Head of caudate nucleus (tissue), 42 donors: ENCODE data around the gene WEE1.

Source experiments
- DNase-seq, 42 donors: peaks; one replicate each; pipeline versions ENCODE4 v3.0.0 to v3.0.0-alpha.2; 2020 to 2021; ENCODE audit warnings: mixed read lengths in 7 of 42
- intact Hi-C: fragments of 100-400 bp; cut with DNase I; formaldehyde crosslinking; loops from one replicate; pipeline ENCODE4 v1.15.0; 2022

WEE1 gene

DNA sequence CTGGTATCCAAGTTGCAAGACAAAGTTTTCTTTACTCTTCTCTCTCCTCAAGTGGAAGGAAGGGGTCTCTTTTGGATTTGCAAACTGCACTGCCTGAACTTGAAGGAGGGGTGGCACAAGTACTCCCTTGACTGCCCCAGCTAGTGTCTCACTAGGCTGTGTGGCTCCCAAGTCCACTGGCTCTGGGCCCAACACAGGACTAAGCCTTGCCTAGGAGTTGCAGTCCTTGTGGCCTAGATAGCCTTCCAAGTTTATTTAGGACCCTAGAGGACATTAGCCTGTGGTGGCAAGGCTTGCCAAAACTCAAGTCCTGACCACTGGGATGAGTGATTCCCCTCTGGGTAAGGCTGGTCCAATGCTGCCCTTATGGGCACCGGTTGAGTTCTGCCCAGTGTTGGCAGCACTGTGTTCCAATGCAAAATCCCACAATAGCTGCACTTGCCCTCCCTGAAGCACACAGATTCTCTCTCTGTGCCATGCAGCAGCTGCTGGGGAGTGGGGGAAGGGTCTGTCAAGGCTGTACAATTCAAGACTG is 10.2 kb upstream of the WEE1 start:
- intact Hi-C loops: no loop called here
- no peak for DNase-seq

GRCh38 chr11:9565822-9566560 is 7.5 kb upstream of the WEE1 start:
- peak in 1 of 42 donors; percentile 35 for DNase-seq
- intact Hi-C loops: no loop called here

DNA sequence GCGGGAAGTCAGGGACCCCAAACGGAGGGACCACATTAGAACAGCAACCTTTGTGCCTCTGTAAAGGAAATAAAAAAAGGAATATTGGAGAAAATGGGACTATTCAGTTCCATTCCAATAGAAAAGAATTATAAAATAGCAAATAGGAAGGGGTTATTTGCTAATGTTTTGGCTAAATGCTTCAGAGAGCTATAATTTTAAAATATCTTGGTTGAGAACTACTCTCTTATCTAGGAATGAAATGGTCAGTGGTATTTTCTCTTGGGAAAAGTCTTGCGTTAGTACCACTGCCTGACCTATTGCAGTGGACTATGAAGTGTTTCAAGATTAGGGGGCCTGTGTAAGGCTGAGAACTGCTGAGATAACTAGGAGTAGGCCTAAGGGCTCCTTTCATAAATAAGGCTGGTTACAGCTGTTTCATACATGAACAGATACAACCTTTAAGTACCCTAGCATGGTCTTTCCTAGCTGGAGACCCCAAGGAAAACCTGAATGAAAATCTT is 6.9 kb upstream of the WEE1 start:
- DNase-seq: no peak
- intact Hi-C loops: no loop called here

DNA sequence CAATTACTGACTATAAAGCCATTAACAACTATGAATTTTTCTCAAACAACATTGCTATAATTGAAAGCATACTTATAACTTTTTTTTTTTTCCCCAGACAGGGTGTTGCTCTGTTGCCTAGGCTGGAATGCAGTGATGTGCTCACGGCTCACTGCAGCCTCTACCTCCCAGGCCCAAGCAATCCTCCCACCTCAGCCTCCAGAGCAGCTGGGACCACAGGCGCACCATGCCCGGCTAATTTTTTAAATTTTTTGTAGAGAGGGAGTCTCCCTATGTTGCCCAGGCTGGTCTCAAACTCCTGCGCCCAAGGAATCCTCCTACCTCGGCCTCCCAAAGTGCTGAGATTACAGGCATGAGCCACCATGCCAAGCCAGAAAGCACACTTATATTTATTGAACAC is 6.1 kb upstream of the WEE1 start:
- intact Hi-C loops: no loop called here
- peak in 1 of 42 donors; percentile 6 for DNase-seq

- DNase-seq: no peak
- intact Hi-C loops: no loop called here
These were observed 5.2 kb upstream of the WEE1 start for GRCh38 chr11:9568161-9568853.

DNA sequence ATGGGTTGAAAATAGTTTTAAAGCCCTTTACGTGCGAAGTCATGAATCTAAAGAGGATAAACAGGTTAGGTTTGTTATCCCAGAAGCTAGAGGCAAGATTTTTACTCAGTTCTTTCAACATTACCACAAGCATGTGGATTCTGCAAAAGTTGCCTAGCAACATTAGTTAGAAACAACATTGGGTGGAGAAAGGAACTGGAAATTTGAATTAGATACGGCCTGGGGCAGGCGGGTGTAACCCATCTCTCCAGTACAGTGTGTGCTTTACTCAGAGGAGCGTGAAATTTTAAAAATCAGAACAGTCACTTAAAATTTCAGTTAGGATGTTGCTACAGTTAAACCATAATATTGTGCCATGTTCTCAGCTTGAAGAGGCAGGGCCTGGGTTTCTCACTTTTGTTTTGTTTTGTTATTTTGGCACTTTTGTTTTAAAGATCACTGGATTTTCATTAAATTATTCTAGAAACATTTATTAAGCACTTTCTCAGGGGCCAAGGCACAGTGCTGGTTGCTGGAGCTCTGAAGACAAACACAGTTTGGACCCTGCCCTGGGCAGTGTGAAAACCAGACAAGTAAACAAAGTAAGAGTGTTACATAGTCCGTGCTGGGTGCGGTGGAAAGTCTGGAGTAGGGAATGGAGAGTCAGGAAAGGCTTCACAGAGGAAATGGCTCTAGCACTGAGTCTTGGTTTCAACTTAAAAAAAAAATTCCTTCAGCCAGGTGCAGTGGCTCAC is 4.4 kb upstream of the WEE1 start:
- DNase-seq: peak in 4 of 42 donors; percentile 4 to 34 (median 13)
- intact Hi-C loops: no loop called here

GRCh38 chr11:9569588-9570164 is 3.8 kb upstream of the WEE1 start:
- intact Hi-C loops: loop anchor here (5.0 kb wide), 1 partner anchor 43 kb away; no protein-coding TSS in a partner anchor
- DNase-seq: peak in 1 of 42 donors; percentile 21

DNA sequence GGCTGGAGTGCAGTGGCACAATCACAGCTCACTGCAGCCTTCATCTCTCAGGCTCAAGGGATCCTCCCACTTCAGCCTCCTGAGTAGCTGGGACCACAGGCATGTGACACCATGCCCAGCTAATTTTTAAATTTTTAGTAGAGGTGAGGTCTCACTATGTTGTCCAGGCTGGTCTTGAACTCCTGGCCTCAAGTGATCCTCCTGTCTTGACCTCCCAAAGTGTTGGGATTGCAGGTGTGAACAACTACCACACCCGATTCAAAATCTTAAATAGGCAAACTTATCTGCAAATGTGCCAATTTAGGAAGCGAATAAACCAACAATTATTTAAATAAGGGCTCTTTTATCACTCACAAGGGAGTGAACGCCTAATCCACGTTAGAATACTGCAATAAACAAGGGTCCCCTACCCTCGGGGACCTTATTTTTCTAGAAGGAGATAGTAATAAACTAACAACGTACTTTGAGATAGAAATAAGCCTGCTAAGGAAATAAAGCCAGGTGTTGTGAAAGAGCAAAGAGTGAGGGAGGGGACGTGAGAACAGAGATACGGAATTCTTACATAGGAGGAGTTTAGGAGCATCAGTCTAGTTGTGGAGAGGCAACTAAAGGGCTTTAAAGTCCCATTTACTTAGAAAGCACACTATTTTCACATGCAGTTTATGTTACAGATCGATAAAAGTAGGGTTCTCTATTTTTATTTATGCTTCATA is 3.0 kb upstream of the WEE1 start:
- intact Hi-C loops: loop anchor here (5.0 kb wide), 1 partner anchor 42 kb away; no protein-coding TSS in a partner anchor
- DNase-seq: peak in 1 of 42 donors; percentile 6

DNA sequence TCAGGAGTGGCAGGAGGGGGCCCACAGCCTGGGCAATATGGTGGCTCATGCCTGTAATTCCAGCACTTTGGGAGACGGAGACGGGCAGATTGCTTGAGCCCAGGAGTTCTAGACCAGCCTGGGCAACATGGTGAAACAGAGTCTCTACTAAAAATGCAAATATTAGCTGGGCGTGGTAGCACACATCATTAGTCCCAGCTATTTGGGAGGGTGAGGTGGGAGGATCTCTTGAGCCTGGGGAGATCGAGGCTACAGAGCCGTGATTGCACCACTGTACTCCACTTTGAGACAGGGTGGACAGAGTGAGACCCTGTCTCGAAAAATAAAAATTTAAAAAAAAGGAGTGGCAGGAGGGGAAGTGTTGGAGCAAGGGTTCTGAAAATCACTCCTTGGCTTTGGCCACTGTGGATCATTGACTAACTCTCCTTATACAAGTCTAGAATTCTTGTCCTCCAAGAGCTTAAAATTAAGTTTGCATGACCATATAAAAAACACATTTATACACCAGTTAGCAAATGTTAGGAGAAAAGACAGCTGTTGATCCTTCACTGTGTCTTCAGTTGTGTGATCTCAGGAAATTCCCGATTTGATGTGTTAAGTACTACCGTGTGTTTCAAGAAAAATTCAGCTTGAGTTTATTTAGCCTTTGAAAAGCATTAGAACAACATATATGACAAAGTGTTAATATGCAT is 2.3 kb upstream of the WEE1 start:
- intact Hi-C loops: loop anchor here (5.0 kb wide), 1 partner anchor 41 kb away; no protein-coding TSS in a partner anchor
- peak in 1 of 42 donors; percentile 13 for DNase-seq

DNA sequence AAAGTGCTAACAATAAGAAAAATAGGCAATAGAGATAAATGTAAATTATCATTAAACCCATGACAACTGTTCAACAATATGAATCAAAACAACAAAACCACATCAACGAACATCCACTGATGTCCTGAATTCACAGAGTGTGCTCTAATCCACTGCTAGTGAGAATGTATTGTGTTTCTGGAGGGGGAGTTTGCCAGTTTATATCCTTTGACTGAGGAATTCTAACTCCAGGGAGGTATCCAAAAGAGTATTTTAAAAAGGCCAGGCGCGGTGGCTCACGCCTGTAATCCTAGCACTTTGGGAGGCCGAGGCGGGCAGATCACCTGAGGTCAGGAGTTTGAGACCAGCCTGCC is 1.7 kb upstream of the WEE1 start:
- intact Hi-C loops: loop anchor here (5.0 kb wide), 1 partner anchor 41 kb away; no protein-coding TSS in a partner anchor
- peak in 1 of 42 donors; percentile 1 for DNase-seq

GRCh38 chr11:9573775-9574621 is 528 bp downstream of the WEE1 start:
- intact Hi-C loops: loop anchor here (5.0 kb wide), 1 partner anchor 38 kb away; no protein-coding TSS in a partner anchor
- peak in 8 of 42 donors; percentile 9 to 37 (median 18) for DNase-seq

DNA sequence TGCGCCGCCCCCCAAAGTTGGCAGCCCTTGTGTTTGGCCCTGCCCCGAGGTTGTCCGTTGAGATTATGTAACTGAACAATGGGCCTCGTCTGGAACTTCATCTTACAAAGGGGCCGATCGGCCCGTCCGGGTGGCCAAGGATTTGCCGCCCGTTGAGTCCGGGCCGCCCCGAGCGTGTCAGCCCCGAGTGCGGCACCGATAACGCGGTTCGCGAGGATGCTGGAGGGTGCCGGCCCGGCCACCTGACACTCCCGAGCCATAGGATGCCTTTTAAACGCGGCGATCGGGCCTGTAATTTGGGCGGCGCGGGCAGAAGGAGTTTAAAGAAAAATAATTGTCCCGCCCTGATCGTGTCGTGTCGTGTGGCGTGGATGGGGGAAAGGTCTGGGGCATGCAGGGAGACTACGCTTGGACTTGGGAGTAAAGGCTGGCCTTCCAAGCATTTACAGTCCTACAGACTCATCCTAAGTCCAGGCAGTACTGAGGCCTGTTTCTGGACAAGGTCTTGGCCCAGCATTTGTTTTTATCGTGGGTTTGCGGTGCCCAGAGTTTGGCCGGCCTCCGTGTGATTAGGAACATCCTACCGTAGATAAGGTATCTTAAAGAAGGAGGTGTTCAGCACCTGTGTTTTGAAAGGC is 1.3 kb downstream of the WEE1 start:
- DNase-seq: peak in 7 of 42 donors; percentile 5 to 33 (median 20)
- intact Hi-C loops: loop anchor here (5.0 kb wide), 1 partner anchor 38 kb away; no protein-coding TSS in a partner anchor

DNA sequence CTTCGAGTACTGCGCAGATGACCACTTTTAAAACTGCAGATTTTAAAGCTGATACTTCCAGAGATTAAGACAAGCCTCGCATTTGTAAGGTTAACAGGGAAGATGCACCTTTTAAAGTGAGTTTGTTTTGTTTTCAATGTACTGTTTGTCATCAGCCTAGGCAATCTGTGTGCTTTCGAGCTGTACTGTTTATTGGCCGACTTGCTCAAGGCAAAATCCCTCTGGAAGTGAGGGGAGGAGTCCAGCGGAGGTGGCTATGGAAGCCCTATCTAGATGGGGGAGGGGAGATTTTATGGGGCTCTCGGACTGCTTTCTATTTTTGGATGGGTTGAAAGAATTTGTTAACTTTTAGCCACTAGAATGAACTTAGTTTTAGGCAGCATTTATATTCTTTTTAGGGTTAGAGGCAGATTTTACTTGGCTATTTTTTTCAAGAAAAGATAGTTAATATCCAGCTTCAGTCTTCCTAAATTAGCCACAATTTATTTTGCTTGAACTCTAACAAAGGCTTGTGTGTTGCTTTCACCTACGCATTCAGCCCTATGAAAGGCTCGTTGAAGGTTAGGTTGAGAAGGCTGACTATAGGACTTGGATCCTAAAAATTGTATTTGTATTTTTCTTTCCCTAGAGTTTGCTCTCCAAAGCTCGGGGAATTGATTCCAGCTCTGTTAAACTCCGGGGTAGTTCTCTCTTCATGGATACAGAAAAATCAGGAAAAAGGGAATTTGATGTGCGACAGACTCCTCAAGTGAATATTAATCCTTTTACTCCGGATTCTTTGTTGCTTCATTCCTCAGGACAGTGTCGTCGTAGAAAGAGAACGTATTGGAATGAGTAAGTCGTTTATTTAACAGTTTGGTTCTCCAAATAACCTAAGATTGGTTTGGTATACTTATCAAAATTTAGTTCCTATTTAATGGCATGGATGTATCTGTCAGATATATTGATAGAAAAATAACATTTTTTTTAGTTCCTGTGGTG is 2.1 kb downstream of the WEE1 start:
- intact Hi-C loops: no loop called here

DNA sequence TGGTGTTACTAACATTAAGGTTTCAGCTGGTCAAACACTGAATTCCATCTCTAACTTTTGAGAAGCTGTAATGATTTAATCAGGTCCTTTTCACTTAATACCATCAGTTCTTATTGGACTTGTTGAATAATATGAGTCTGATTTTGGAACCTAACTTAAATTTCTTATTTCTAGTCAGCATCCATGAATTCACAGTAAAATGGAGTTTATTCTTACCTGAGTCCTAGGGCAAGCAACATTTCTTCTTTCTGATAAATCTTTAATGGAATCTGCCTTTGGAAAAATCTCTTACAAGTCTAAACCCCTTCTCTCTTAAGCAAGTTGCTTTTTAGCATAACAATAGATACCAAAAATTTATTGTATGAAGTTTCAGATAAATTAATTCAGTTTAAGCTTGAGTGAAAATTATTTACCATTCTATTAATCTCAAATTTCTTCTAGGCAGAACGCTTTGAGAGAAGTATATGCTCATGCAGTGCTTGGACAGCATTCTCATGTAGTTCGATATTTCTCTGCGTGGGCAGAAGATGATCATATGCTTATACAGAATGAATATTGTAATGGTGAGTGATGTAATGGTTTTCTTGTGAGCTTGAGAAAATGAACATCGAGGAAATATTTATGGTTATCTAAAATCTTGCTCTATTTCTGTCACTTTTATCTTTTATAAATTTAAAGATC is 3.4 kb downstream of the WEE1 start:
- intact Hi-C loops: no loop called here
- DNase-seq: no peak

More for the DNA sequence above, 2.1 kb downstream of the WEE1 start:
- no peak for DNase-seq
